HepG2 (cell line): ENCODE results near the gene TSHZ1. TPM values are rescaled to one million over a fixed set of nuclear protein-coding genes. Genes with fewer than 3 reads are reported as not detected.

Source experiments
- MEF2D ChIP-seq: sonication (generic); formaldehyde crosslinking; IDR thresholded peaks from 2 replicates; pipeline ENCODE4 v1.5.1; 2020; ENCODE audit warnings: mild to moderate bottlenecking, missing genetic modification reagents
- MLLT10 ChIP-seq: sonication (generic); formaldehyde crosslinking; IDR thresholded peaks from 2 replicates; pipeline ENCODE4 v1.4.0; 2020; ENCODE audit warnings: missing genetic modification reagents
- ZBTB7B ChIP-seq: sonication (generic); formaldehyde crosslinking; IDR thresholded peaks from 2 replicates; pipeline ENCODE4 v1.4.0; 2020; ENCODE audit warnings: missing genetic modification reagents
- ZNF207 ChIP-seq: fragments of 450-650 bp; IDR thresholded peaks from 2 replicates; pipeline ENCODE4 v1.6.1; 2016; ENCODE audit warnings: antibody characterized with exemption, borderline replicate concordance
- polyA plus RNA-seq, 8 experiments: library from polyadenylated mRNA; depleted of rRNA in 3 of 8; stranded (reverse) in 7 of 8; unstranded in 1 of 8; fragments of >200 nt; fragmentation: Illumina TruSeq in 4 of 8; extraction: Trizol in 4 of 8; gene quantifications; 2 replicates each; pipeline versions ENCODE4 v1.2.1 to v1.2.3, GENCODE V29; 2011 to 2016; ENCODE audit warnings: low read depth in 4 of 8, missing spikeins in 1 of 8, mixed read lengths in 1 of 8; ENCODE audit not compliant: insufficient read depth in 1 of 8
- total RNA-seq, 5 experiments: library from RNA; depleted of rRNA; stranded (reverse); fragments of >200 nt; fragmentation: Illumina TruSeq; extraction: Trizol; gene quantifications; 2 replicates each; pipeline ENCODE4 v1.2.3, GENCODE V29; 2016; ENCODE audit warnings: low read depth in 1 of 5
- TF ChIP-seq, protein P1 (sequence below): sonication (generic); formaldehyde crosslinking; IDR thresholded peaks from 2 replicates; pipeline ENCODE4 v1.5.0; 2020; ENCODE audit warnings: mild to moderate bottlenecking, missing genetic modification reagents, borderline replicate concordance
- TF ChIP-seq, protein P2 (sequence below): sonication (generic); formaldehyde crosslinking; IDR thresholded peaks from 2 replicates; pipeline ENCODE4 v1.4.0; 2020; ENCODE audit warnings: mild to moderate bottlenecking, missing genetic modification reagents

The TSHZ1 gene
- total and polyA plus RNA-seq, 2 of the 13 experiments (the other 11 are each of a cell fraction or from before 2014, with no cell fraction given), result 2.5 to 2.7 TPM

DNA sequence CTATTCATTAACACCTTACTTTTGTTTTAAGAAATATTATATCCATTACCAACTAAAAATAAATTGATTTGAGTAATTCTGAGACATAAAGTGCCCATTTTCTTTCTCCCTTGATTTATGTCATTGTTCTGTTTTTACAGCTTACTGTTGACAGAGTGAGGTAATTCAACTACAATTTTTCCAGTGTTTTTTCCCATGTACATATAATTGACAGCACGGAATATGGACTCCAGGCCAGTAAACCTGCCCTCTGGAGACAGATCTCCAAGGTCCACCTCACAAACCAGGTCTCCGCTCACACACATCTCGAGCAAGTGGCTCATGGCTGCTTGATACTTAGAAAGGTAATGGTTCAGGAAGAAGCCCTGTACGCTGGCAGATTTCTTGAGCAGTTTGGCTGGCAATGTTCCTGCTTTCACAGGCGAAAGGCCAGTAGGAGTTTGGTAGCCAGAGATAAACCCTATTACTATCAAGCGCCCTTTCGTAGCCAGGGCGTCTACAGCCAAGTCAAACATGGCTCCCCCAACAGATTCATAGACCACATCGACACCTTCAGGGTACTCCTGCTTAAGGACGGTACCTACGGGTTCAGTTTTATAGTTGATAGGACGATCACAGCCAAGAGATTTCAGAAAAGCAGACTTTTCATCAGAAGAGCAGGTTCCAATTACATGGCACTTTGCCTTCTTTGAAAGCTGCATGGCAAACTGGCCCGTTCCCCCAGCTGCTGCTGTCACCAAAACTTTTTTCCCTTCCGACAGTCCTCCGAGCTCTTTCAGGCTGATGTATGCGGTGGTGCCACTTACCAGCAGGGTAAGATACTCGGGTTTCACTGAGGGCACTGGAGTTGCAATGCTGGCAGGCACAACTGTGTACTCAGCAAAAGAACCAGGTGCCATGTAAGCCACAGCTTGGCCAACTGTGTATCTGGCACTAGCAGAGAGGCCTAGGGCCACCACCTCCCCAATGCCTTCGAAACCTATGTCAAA is 9.0 kb upstream of the TSHZ1 start (continued):
- TF ChIP-seq, protein P1, sequence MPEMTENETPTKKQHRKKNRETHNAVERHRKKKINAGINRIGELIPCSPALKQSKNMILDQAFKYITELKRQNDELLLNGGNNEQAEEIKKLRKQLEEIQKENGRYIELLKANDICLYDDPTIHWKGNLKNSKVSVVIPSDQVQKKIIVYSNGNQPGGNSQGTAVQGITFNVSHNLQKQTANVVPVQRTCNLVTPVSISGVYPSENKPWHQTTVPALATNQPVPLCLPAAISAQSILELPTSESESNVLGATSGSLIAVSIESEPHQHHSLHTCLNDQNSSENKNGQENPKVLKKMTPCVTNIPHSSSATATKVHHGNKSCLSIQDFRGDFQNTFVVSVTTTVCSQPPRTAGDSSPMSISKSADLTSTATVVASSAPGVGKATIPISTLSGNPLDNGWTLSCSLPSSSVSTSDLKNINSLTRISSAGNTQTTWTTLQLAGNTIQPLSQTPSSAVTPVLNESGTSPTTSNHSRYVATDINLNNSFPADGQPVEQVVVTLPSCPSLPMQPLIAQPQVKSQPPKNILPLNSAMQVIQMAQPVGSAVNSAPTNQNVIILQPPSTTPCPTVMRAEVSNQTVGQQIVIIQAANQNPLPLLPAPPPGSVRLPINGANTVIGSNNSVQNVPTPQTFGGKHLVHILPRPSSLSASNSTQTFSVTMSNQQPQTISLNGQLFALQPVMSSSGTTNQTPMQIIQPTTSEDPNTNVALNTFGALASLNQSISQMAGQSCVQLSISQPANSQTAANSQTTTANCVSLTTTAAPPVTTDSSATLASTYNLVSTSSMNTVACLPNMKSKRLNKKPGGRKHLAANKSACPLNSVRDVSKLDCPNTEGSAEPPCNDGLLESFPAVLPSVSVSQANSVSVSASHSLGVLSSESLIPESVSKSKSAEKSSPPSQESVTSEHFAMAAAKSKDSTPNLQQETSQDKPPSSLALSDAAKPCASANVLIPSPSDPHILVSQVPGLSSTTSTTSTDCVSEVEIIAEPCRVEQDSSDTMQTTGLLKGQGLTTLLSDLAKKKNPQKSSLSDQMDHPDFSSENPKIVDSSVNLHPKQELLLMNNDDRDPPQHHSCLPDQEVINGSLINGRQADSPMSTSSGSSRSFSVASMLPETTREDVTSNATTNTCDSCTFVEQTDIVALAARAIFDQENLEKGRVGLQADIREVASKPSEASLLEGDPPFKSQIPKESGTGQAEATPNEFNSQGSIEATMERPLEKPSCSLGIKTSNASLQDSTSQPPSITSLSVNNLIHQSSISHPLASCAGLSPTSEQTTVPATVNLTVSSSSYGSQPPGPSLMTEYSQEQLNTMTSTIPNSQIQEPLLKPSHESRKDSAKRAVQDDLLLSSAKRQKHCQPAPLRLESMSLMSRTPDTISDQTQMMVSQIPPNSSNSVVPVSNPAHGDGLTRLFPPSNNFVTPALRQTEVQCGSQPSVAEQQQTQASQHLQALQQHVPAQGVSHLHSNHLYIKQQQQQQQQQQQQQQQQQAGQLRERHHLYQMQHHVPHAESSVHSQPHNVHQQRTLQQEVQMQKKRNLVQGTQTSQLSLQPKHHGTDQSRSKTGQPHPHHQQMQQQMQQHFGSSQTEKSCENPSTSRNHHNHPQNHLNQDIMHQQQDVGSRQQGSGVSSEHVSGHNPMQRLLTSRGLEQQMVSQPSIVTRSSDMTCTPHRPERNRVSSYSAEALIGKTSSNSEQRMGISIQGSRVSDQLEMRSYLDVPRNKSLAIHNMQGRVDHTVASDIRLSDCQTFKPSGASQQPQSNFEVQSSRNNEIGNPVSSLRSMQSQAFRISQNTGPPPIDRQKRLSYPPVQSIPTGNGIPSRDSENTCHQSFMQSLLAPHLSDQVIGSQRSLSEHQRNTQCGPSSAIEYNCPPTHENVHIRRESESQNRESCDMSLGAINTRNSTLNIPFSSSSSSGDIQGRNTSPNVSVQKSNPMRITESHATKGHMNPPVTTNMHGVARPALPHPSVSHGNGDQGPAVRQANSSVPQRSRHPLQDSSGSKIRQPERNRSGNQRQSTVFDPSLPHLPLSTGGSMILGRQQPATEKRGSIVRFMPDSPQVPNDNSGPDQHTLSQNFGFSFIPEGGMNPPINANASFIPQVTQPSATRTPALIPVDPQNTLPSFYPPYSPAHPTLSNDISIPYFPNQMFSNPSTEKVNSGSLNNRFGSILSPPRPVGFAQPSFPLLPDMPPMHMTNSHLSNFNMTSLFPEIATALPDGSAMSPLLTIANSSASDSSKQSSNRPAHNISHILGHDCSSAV (CRISPR knock-in tag), result no peak
- TF ChIP-seq ZNF207 (no peak), MLLT10 (CRISPR knock-in tag) (no peak), ZBTB7B (CRISPR knock-in tag) (no peak), MEF2D (no peak)
- TF ChIP-seq, protein P2, sequence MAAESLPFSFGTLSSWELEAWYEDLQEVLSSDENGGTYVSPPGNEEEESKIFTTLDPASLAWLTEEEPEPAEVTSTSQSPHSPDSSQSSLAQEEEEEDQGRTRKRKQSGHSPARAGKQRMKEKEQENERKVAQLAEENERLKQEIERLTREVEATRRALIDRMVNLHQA, result no peak
